HTR-8/SVneo (cell line): ENCODE measurements around the gene SMCHD1.
"Not testable (repeated sequence)": the region's sequence is repeated elsewhere in the genome, so short reads cannot be mapped to it uniquely, and the experiment has no call there.

Source experiments
- DNase-seq: peaks from one replicate; pipeline ENCODE4 v3.0.0; 2011; ENCODE audit warnings: low spot score, mixed read lengths; ENCODE audit not compliant: insufficient read length
- FAIRE-seq: peaks from 2 replicates; lab custom pipeline; 2011; peaks lifted over from hg19 to GRCh38; lab: Jason Lieb, UNC

SMCHD1 gene

GRCh38 chr18:2808640-2809039 lies 153.1 kb downstream of the SMCHD1 start:
- not testable (repeated sequence) for FAIRE-seq, DNase-seq

- not testable (repeated sequence) for DNase-seq, FAIRE-seq
Measured at GRCh38 chr18:2809666-2810183, 154.2 kb downstream of the SMCHD1 start.

GRCh38 chr18:2811416-2811815 lies 155.9 kb downstream of the SMCHD1 start:
- DNase-seq (no peak), FAIRE-seq (no peak)

- DNase-seq = no peak
- no peak for FAIRE-seq
Measured at GRCh38 chr18:2814928-2815327, 159.4 kb downstream of the SMCHD1 start.

- DNase-seq (no peak), FAIRE-seq (no peak)
Measured at GRCh38 chr18:2818281-2818680, 162.8 kb downstream of the SMCHD1 start.

- DNase-seq = no peak
- FAIRE-seq = no peak
Measured at GRCh38 chr18:2821695-2822094, 166.2 kb downstream of the SMCHD1 start.

GRCh38 chr18:2822213-2822921 lies 166.8 kb downstream of the SMCHD1 start:
- no peak for DNase-seq
- FAIRE-seq = no peak

GRCh38 chr18:2823202-2823601 lies 167.7 kb downstream of the SMCHD1 start:
- no peak for FAIRE-seq

GRCh38 chr18:2823966-2824365 lies 168.4 kb downstream of the SMCHD1 start:
- no peak for DNase-seq
- FAIRE-seq = no peak

More at GRCh38 chr18:2823202-2823601, 167.7 kb downstream of the SMCHD1 start:
- DNase-seq = no peak

- no peak for DNase-seq
- no peak for FAIRE-seq
Measured at GRCh38 chr18:2824865-2825264, 169.3 kb downstream of the SMCHD1 start.

- no peak for DNase-seq
- no peak for FAIRE-seq
Measured at GRCh38 chr18:2825613-2826175, 170.2 kb downstream of the SMCHD1 start.

GRCh38 chr18:2826581-2826980 lies 171.1 kb downstream of the SMCHD1 start:
- FAIRE-seq (no peak), DNase-seq (no peak)

- FAIRE-seq (no peak), DNase-seq (no peak)
Measured at GRCh38 chr18:2827061-2827460, 171.5 kb downstream of the SMCHD1 start.

GRCh38 chr18:2836118-2836517 lies 180.6 kb downstream of the SMCHD1 start:
- not testable (repeated sequence) for FAIRE-seq, DNase-seq

- FAIRE-seq, DNase-seq: not testable (repeated sequence)
Measured at GRCh38 chr18:2837290-2837689, 181.8 kb downstream of the SMCHD1 start.

- FAIRE-seq (no peak), DNase-seq (no peak)
Measured at GRCh38 chr18:2839202-2839601, 183.7 kb downstream of the SMCHD1 start.

GRCh38 chr18:2840521-2840920 lies 185.0 kb downstream of the SMCHD1 start:
- no peak for FAIRE-seq

GRCh38 chr18:2843146-2843545 lies 187.6 kb downstream of the SMCHD1 start:
- FAIRE-seq (no peak), DNase-seq (no peak)

More at GRCh38 chr18:2840521-2840920, 185.0 kb downstream of the SMCHD1 start:
- DNase-seq = no peak

- FAIRE-seq (no peak), DNase-seq (no peak)
Measured at GRCh38 chr18:2845172-2845571, 189.6 kb downstream of the SMCHD1 start.

- FAIRE-seq = no peak
- peak; percentile 39 for DNase-seq
Measured at GRCh38 chr18:2846636-2847316, 191.2 kb downstream of the SMCHD1 start, which contains the start of gene EMILIN2. EMILIN2 (plus strand) TSS chr18:2847006; CDS start chr18:2847189, 183 bp downstream.
